HG03095 (cell line): ENCODE measurements around the gene STIP1.

Source experiments
- ATAC-seq: cut with Tn5 transposase; IDR thresholded peaks from one replicate; pipeline ENCODE4 v1.9.1; 2021; ENCODE audit warnings: moderate library complexity; ENCODE audit not compliant: unreplicated experiment

The STIP1 gene

DNA sequence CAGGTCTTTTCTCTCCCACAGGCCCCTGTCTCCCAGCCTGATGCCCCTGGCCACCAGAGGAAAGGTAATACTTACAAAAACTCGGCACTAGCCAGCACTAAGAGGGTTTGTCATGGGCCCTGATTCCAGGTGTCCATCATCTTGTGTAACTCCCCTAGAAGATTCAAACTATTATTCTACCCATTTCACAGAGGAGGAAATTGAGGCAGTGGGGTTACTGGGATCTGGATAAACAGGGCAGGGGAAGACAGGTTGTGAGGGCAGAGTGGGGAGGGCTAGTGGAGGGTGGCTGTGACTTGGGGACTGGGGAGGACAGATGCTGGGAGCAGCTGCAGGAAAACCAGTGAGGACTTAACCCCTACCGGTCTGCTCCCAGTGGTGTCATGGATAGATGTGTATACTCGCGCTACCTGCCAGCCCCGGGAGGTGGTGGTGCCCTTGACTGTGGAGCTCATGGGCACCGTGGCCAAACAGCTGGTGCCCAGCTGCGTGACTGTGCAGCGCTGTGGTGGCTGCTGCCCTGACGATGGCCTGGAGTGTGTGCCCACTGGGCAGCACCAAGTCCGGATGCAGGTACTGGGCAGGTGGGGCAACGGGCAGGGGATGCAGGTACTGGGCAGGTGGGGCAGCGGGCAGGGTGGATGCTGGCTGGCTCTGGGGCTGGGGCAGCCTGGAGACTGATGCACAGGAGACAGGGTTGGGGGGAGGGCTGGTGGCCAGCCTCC is 49.6 kb downstream of the STIP1 start:
- no peak for ATAC-seq

DNA sequence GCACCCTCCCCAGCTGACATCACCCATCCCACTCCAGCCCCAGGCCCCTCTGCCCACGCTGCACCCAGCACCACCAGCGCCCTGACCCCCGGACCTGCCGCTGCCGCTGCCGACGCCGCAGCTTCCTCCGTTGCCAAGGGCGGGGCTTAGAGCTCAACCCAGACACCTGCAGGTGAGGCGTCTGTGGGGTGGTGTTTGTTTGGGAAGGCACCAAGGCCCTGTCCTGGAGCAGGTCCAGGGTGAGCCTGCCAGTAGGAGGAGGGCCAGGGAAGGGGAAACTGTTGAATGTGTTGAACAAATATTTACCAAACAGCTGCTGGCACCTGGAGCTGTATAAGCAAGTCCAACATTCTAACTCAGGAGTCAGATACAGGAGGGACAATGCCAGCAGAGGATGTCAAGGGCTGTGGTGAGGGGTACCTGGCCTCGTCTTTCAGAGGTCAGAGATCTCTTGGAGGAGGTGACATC is 51.5 kb downstream of the STIP1 start:
- ATAC-seq = no peak

DNA sequence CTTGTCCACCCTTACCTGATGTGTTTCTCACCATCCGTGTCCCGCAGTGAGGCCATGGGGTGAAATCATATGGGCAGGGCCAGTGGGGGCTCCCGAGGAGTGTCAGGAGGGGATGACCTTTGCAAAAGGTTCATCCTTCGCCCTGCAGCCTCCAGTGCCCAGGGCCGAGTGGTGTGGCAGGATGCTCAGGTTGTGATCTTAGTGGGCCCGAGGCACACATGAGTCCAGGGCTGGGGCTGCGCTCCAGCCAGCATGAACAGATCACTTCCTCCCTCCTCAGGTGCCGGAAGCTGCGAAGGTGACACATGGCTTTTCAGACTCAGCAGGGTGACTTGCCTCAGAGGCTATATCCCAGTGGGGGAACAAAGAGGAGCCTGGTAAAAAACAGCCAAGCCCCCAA is 52.1 kb downstream of the STIP1 start:
- no peak for ATAC-seq

DNA sequence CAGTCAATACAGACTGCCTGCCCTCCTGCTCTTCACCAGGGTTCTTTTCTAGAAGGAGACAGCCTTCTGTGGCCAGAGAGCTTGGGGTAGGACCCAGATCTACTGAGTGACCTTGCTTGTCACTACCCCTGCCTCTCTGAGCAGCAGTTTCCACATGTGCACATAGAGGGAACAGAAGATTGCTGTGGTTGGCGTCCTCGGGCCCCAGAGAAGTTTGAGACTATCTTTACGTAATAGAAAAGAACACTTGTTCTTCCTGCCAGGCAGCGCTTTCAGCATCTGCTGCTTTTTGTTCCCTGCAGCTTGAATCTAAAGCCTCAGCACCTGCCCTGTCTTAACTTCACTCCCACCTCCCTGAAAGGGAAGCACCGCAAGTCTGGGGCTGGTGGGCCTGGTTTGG is 53.0 kb downstream of the STIP1 start:
- no peak for ATAC-seq

DNA sequence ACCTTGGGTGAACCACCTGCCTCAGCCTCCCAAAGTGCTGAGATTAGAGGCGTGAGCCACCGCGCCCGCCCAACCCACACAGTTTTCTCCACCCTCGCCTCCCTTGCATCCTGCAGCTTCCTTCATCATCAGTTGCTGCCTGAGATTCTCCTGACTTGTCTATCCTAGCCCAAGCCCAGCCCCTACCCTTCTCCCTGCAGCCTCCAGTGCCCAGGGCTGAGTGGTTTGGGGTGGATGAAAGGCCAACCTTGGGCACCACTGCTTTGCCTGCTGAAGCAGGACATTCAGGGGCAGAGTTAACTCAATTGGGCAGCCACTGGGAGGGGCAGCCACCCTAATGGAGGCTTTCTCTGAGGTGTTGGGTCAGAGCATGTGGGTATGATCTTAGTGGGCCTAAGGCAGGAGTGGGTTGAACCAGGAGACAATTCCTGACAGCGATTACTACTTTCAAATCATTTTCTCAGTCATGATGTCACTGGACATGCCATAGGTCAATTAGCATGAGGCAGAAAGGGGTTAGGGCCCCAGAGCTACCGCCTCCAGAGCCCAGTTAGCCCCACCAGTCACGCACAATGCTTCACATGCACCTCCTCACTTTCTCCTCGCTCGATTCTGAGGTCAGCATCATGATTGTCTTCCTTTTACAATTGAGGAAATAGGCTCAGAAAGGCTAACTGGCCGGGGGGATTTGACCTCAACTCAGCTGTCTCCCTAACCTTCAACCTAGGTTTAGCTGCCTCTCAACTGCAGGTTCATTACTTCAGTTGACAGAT is 53.9 kb downstream of the STIP1 start:
- no peak for ATAC-seq

DNA sequence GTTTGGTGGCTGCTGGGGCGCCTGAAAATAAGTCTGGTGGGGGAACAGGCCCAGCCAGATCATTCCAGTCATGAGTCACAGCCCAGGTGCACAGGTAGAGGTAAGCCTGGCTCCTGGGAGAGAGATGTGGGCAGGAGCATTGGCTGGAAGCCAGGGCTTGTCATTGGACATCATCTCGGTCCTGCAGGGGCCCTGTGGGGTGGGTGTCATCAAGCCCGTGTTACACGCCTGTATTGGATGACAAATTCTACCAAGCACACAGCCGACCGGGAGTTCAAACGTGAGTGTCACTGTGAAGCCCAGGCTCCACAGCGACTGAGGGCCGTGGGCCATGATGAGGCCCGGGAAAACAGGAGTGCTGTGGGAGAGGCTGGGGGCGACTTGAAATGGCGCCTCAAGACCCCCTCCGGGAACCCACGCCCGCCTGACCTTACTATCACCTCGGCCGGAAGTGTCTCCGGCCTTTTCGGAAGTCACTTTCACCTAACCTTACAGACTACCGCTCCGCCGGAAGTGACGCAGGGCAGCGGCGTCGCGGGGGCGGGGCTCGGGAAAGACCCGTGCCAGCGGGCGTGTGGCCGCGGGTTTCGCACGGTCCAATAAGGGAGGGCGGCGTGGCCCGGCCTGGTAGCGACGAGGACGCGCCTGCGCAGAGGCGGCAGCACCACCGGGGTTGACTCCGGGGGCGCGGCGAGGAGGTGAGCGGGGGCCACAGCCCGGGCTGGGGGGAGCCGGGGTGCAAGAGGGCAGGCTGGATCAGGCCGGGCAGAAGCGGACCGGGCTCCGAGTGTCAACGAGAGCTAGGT is 54.7 kb downstream of the STIP1 start, which contains the start of gene FKBP2:
Gene FKBP2 (plus strand): TSS at position 661 of the 806 bp plus-strand sequence. CDS start 1,293 bp downstream, outside the sequence.
- ATAC-seq = peak; percentile 47

DNA sequence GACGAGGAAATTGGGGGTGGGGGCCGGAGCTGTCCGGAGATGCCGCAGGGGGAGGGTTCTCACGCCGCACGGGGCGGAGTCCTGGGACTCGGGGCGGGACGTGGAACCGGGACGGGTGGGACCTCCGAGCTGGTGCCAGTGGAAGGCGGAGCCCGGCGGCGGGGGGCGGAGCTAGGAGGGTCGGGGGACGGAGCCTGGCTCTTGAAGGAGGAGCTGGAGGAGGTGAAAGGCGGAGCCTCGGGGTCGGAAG is 55.2 kb downstream of the STIP1 start:
- ATAC-seq = peak; percentile 61

DNA sequence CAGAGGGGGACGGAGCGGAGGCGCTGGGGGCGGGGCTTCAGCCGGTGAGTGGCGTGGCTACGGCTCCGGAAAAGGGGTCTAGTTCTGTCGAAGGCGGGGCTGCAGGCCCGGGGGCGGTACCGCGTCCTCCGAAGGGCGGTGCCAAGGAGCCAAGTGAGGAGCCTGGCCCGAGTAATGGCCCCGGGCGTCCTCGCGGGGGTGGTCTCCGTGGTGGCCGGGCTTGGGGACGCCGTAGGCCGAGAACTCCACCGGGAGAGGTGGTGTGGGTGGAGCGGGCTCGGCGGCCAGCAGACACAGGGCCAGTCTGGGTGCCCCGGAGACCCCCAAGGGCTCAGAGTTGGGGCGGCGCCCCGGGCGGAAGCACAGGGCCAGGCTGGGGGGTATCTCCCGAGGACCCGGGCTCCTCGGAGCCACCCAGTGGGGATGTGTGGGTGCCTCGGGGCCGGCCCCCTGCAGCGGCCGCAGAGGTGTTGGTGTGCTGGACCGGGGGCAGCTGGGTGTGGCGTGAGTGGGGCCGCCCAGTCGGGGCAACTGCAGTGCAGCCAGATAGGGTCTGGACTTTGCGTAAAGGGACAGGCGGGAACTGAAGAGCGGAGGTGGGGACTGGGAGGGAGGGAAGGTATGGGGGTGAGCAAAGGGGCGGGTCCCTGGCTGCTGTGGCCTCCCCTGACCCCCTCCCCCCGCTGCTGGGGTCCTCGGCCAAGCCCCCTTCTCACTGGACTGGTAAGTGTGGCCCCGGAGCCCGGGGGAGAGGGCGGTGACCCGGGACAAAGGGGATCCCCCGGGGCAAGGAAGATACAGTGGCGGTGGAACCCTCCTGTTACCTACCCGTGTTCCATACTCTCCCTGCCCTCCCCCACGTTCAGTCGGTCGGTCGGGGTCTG is 55.8 kb downstream of the STIP1 start:
- peak; percentile 6 for ATAC-seq

DNA sequence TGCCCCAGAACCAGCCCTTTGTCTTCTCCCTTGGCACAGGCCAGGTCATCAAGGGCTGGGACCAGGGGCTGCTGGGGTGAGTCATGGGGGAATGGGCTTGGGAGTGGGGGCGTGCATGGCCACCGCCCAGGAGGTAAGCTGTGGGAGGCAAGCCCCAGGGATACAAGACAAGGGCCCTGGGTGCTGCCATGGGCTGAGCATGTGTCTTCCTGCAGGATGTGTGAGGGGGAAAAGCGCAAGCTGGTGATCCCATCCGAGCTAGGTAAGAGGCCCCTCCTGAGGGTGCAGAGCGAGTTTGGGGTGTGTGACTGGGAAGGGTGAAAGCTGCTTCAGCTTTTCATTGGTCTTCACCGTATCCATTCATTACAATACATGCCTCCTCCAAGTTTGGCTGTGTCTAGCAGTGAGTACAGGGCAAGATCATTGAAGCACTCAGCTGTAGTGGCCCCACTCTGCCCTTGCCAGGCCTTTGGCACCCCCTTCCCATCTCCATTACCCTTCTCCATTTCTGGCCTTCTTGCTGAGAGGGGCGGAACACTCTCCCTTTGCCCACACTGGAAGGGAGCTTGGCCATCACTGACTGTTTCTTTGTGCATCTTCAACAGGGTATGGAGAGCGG is 57.4 kb downstream of the STIP1 start:
- no peak for ATAC-seq

DNA sequence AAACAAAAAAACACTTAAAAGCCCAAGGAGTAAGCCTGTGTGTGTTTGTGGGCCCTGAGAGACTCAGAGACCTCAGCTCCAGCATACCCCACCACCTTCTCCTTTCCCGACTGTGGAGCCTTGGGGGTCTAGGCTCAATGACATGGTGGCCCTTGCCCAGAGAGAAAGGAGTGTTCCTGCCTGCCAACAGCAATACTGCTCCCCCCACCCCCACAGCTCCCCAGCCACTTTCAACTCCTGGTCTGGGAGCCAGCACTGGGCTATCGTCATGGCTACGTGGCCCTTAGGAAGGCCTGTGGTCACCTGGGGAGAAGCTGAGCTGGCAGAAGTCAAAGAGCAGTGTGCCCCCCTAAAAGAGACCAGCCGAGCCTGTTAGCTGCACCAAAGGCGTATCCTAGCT is 58.1 kb downstream of the STIP1 start:
- no peak for ATAC-seq

DNA sequence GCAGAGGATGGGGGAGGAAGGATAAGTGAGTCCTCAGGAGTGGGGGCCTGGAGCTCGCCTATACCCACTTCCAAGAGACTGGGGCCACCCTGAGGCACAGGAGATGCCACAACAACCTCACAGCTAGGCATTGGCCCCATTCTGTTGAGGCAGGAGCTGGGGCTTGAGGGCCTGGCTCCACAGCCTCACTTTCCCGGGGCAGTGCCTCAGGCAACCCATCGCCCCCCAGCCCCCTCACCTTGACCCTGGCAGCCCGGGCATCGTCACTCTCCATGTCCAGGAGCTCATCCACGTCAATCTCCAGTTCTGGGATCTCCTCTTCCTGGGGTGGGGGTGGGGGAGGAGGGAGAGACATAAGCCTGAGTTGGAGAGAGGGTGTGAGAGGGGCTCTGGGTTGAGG is 59.0 kb downstream of the STIP1 start:
- no peak for ATAC-seq

DNA sequence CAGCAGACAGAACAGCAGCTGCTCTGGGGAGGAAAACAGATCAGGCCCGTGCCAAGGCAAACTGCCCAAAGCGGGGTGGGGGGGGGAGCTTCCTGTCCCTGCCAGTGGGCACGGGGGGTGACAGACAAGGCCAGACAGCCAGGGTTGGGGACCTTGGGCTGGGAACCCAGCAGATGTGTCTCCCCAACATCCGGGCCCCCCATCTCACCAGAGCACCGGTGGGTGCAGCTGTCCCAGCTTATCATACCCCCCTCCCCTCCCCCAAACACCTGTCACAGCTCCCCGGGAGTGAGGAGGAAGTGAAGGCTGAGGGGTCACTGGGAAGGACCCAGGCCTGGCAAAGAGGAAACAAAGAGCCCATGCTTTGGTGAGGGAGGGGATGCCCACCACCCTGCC is 59.4 kb downstream of the STIP1 start:
- ATAC-seq = no peak

DNA sequence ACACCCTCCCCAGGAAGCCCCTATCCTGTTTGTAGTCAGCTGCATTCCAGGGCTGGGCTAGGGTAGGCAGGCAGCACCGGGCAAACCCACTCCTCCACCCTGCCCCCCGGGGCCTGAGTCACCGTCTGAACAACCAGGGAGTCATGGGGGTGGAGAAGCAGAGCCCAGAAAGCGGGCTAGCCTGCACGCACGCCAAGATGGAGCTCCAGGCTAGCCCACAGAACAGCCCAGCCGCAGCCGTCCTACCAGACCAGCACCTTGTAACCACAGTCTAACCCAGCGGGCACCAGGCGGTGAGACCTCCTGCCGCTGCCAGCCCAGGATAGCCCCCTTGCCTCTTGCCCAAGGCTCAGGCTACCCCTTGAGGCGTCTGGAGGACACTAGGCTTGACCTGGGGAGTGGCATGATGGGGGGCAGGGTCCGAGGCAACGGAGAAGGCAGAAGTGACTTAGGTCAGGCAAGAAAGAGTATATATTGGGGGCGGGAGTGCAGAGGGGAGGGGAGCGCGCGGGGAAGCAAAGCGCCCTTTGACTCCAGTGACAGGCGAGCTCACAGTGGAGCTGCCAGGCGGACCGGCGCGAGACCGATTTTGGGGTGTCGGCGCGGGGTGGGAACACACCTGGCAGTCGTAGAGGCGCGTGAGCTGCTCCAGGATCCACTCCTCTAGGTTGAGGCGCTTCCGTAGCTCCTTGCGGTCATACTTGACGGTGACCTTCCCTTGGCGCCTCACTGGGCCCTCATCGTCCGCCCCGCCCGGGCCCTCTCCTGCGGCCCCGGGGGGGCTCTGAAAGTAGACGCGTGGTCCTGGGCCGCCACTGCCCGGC is 60.0 kb downstream of the STIP1 start:
- ATAC-seq = no peak

DNA sequence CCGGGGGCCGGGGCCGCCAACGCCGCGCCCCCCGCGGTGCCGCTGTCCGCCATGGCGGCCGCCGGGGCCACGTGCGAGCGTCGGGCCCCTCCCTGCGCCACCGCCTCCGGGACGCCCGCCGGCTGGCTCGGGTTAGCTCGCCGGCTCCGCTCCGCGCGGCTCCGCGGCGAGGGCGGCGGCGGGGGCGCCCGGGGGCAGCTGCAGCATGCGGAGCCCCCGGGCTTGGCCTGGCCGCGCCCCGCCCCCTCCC is 60.6 kb downstream of the STIP1 start:
- peak; percentile 10 for ATAC-seq

DNA sequence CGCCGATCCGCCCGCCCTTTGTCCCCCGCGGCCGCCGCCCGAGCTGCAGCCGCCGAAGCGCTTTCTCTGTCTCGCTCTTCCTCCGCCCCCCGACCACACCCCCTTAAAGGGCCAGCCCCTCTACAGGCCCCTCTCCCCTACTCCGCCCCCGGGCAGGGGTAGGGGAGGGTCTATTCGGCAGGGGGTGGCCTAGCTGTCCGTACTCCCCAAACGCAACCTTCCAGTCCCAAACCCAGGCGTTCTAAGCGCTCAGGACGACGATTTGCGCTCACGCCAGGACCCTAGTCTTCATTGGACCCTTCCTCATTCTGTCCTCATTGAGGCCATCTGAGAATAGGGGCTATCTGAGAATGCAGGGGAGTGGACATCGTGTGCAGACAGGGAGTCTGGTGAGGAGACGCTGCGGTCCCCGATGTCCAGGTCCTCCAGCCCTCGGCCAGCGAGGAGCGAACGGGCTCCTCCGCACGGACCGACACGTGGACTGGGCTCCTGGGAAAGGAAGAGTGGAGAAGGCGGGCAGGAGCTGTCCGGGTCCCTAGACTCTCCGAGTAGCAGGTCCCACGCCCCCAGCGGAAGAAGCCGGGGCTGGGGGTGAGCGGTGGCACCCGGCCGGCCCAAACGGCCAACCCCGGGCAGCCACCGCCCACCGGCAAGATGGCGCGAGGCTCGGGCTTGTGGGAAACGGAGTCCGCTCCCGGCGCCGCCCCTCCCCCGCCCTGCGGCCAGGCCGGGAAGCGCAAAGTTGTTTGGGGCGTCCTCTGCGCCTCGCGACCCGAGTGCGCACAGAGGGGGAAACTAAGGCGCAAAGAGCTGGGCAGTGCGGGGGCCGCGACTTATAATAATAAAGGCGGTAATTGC is 61.1 kb downstream of the STIP1 start, which contains the start of gene PPP1R14B:
Gene PPP1R14B (minus strand): TSS at position 73 of the 858 bp plus-strand sequence. CDS start 270 bp downstream, outside the sequence.
- peak; percentile 34 for ATAC-seq

DNA sequence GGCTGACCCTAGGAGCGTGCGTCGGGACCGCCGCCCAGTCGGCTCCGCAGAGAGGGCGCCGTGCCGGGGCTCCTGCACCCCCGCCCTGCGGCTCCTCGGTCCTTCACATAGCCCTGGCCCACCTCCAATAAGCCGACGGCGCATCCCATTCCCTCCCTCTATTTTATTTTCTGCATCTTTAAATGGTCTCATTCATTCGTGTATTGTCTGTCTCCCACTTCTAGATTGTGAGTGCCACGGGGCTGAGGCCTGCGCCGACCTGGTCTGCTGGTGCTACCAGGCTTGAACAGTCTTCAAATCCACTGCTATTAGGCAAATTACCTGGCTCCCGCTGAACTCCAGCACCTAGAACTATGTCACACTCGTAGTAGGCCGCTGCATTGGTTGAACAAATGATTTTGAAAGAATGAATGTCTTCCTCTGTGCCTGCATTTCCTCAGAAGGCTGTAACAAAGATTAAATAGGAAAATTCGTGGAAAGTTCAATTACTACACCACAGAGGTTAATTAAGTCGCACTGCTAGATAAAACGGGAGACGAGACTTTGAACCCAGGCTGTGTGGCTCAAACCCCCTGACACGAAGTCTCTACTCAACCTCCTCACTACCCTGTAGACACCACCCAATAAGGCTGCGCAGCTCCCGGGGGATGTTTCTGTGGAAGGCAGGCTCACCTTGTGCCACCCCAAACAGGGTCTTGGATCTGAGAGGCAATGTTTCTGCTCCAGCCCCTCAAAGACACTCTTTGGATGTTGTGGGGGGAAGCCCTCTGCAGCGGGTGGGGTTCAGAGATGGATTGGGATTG is 62.0 kb downstream of the STIP1 start:
- no peak for ATAC-seq

DNA sequence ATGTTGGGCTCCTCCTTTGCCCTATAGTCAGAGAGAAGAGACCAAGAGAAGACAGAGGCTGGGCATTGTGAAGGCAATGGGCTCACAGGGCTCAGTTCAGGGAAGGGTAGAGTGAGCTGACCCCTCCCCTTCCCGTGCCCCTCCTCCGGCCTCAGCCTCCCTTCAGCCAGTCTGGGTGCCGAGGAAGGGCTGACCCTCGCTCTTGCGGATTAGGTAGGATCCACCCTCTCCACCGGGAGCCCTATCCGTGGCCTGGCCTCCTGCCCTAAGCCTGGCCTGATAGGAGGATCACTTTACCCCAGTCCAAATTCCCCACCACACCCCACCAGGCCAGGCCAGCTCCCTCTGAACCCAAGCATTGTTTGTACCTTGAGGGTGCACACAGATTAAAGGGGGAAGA is 62.6 kb downstream of the STIP1 start:
- no peak for ATAC-seq

DNA sequence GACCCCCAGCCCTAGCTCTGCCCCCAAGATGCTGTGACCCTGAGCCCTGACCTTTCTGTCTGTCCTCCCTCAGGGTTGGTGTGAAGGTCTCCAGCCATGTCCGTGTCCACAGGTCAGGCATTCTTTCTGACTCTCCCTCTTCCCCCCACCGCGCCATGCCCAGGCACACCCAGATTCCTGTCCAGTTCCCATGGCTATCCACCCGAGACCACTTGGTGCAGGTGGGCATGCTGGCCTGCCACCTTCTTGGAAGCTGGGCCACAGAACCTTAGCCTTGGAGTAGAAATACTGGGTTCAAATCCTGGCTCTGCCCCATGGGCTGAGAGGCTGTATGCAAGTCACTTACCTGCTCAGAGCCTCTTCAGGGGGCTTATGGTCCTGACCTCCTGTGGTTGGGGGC is 63.1 kb downstream of the STIP1 start:
- no peak for ATAC-seq
